SK-N-MC (cell line): ENCODE results near the gene PARP9.

ENCODE experiments used
- DNase-seq: peaks from one replicate; pipeline ENCODE4 v3.0.0-alpha.2; 2011; ENCODE audit warnings: low read depth, low spot score
- H3K27ac ChIP-seq: fragments of 200-600 bp; sonication (generic); 2 replicates; pipeline ENCODE4 v1.5.1; 2016; ENCODE audit warnings: mixed run types
- H3K36me3 ChIP-seq: fragments of 200-600 bp; sonication (generic); 2 replicates; pipeline ENCODE4 v1.6.1; 2017; ENCODE audit warnings: antibody characterized with exemption, low read length, mixed read lengths; ENCODE audit not compliant: insufficient read depth
- H3K4me3 ChIP-seq: fragments of 200-600 bp; sonication (generic); 2 replicates; pipeline ENCODE4 v1.5.1; 2016
- H3K9ac ChIP-seq: fragments of 200-600 bp; sonication (generic); 2 replicates; pipeline ENCODE4 v1.8.0; 2017; ENCODE audit warnings: mixed run types, mixed read lengths; ENCODE audit not compliant: insufficient read length
- H3K9me3 ChIP-seq: fragments of 200-600 bp; sonication (generic); 2 replicates; pipeline ENCODE4 v1.6.1; 2017; ENCODE audit warnings: low read depth, mild to moderate bottlenecking, antibody characterized with exemption, low read length, moderate library complexity, mixed read lengths
- EZH2 ChIP-seq: fragments of 200-600 bp; sonication (generic); IDR thresholded peaks from one replicate; pipeline ENCODE4 v1.6.1; 2017; ENCODE audit warnings: antibody characterized with exemption
- FOXP2 ChIP-seq: optimal IDR thresholded peaks from 2 replicates; pipeline ENCODE3; 2011; ENCODE audit warnings: mild to moderate bottlenecking, moderate library complexity; ENCODE audit not compliant: insufficient read depth; ENCODE audit errors: extremely low read length, control extremely low read depth
- POLR2AphosphoS5 ChIP-seq: IDR thresholded peaks from 2 replicates; pipeline ENCODE4 v1.6.1; 2012; ENCODE audit warnings: mild to moderate bottlenecking, low read depth, low read length, borderline replicate concordance

PARP9 gene

GRCh38 chr3:122497425-122497824, 66.7 kb downstream of the PARP9 start:
- Histone ChIP-seq H3K9ac (no peak overlapping the region), H3K9me3 (no peaks in the 10 kb centered on the region), H3K4me3 (no peak overlapping the region), H3K27ac (no peak overlapping the region), H3K36me3 (peaks cover 61% of the 10 kb centered on the region)
- TF ChIP-seq EZH2, result no peak
- no peak for TF ChIP-seq FOXP2
- no peak for TF ChIP-seq POLR2AphosphoS5
- no peak for DNase-seq

DNA sequence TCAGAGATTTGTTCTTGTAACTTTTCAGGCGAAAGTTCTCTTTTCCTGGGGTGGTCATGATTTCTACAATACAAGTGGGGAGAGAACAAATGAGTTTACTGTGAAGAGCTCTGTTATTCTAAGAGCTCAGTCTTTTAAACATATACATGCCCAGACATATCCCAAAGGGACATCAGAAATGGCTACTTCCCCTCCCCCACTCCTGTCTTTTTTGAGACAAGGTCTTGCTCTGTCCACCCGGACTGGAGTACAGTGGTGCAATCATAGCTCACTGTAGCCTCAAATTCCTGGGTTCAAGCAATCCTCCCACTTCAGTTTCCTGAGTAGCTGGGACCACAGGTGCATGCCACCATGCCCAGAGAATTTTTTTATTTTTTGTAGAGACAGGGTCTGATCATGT, 67.6 kb downstream of the PARP9 start:
- Histone ChIP-seq H3K27ac (no peak overlapping the region), H3K9me3 (no peaks in the 10 kb centered on the region), H3K4me3 (no peak overlapping the region), H3K9ac (no peak overlapping the region), H3K36me3 (peaks cover 64% of the 10 kb centered on the region)
- TF ChIP-seq POLR2AphosphoS5, result no peak
- no peak for TF ChIP-seq FOXP2
- TF ChIP-seq EZH2, result no peak
- DNase-seq, result no peak

GRCh38 chr3:122493296-122493695, 70.8 kb downstream of the PARP9 start:
- H3K36me3 ChIP-seq, result peaks cover 83% of the 10 kb centered on the region
- H3K9me3 ChIP-seq, result no peaks in the 10 kb centered on the region
- no peak overlapping the region for H3K4me3 ChIP-seq
- H3K9ac ChIP-seq, result no peak overlapping the region
- peak; percentile 84 for DNase-seq
- peak overlapping the region; percentile 79 for H3K27ac ChIP-seq
- TF ChIP-seq EZH2 (no peak), POLR2AphosphoS5 (peak; percentile 39; the same call in 1 of the 2 replicates)

DNA sequence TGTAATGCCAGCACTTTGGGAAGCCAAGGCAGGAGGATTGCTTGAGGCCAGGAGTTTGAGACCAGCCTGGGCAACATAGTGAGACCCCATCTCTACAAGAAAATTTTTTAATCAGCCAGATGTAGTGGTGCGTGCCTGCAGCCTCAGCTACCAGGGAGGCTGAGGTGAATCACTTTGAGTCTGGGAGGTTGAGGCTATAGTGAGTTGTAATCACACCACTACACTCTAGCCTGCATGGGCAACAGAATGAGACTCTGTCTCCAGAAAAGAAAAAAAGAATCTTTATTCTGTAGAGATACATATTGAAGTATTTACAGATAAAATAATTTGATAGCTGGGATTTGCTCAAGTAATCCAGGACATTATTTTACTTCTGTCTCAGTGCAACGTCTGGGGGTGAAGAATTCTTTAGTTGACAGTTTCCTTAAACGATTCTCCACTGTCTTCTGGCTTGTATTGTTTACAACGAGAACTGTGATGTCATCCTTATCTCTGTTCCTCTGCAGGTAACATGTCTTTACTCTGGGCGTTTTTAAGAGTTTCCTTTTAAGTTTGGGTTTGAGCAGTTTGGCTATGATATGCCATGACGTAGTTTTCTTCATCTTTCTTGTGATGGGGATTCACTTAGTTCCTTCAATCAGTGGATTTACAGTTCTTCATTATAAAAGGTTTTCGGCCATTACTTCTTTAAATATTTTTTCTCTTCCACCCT, 75.7 kb downstream of the PARP9 start:
- Histone ChIP-seq H3K27ac (no peak overlapping the region), H3K36me3 (peaks cover 67% of the 10 kb centered on the region), H3K4me3 (no peak overlapping the region), H3K9ac (no peak overlapping the region), H3K9me3 (no peaks in the 10 kb centered on the region)
- TF ChIP-seq EZH2, result no peak
- TF ChIP-seq FOXP2, result no peak
- TF ChIP-seq POLR2AphosphoS5, result no peak
- no peak for DNase-seq

DNA sequence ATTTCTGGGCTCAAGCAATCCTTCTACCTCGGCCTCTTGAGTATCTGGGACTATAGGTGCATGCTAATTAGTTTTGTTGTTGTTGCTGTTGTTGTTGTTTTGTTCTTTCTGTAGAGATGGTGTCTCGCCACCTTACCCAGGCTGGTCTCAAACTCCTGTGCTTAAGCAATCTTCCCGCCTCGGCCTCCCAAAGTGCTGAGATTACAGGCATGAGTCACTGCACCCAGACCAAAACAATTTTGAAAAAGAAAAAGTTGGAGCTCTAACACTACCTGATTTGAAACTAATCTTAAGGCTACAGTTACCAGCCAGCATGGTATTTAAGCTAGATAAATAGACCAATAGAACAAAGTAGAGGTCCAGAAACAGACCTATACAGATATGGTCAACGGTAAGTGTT, 79.1 kb downstream of the PARP9 start:
- TF ChIP-seq EZH2, result no peak
- no peak for TF ChIP-seq FOXP2
- TF ChIP-seq POLR2AphosphoS5, result no peak
- no peak for DNase-seq

GRCh38 chr3:122481390-122481789, 82.7 kb downstream of the PARP9 start:
- TF ChIP-seq EZH2 (no peak), FOXP2 (no peak), POLR2AphosphoS5 (no peak)
- DNase-seq, result no peak
- Histone ChIP-seq H3K36me3 (peaks cover 35% of the 10 kb centered on the region), H3K9me3 (no peaks in the 10 kb centered on the region), H3K27ac (no peak overlapping the region), H3K4me3 (no peak overlapping the region), H3K9ac (no peak overlapping the region)

More for the DNA sequence above, 79.1 kb downstream of the PARP9 start:
- no peaks in the 10 kb centered on the region for H3K9me3 ChIP-seq
- H3K4me3 ChIP-seq, result no peak overlapping the region
- peaks cover 53% of the 10 kb centered on the region for H3K36me3 ChIP-seq
- H3K27ac ChIP-seq, result no peak overlapping the region
- no peak overlapping the region for H3K9ac ChIP-seq
